Measurements from ENCODE around the gene FUT2. TPM values are rescaled to one million over a fixed set of nuclear protein-coding genes. Genes with fewer than 3 reads are reported as not detected.

The FUT2 gene
- total RNA-seq, 4 donors from 2014 or later = 0.27 to 1.3 TPM; not detected in 2

- DNase-seq = no peak
- H3K9me3 ChIP-seq = no peaks in the 10 kb centered on the region
- 80% methylated on average over 11 to 21 of the region's 21 CpGs for WGBS, 2 donors
- H3K4me1 ChIP-seq = peaks cover 6 to 7% of the 10 kb centered on the region in 2 donors
- intact Hi-C loops (cut with DNase I) = no loop called here
- no peaks in the 10 kb centered on the region for H3K36me3 ChIP-seq
- H3K4me3 ChIP-seq (replicated peaks in 1 of 3) = no peak overlapping the region
- H3K27ac ChIP-seq = no peak overlapping the region
- H3K27me3 ChIP-seq = no peaks in the 10 kb centered on the region
- no peak for TF ChIP-seq CTCF (IDR thresholded peaks at IDR 0.05)
- no peak for TF ChIP-seq POLR2A (IDR thresholded peaks at IDR 0.05)
Measured at GRCh38 chr19:48670699-48671445, 24.9 kb upstream of the FUT2 start.

GRCh38 chr19:48671446-48671995 lies 24.2 kb upstream of the FUT2 start:
- intact Hi-C loops (cut with DNase I) = no loop called here
- 71 to 82% methylated on average over 7 to 8 of the region's 10 CpGs for WGBS, 2 donors

GRCh38 chr19:48672994-48673393 lies 22.8 kb upstream of the FUT2 start, which contains the start of gene NTN5:
Gene NTN5, minus strand, starts transcription at chr19:48673017. Its CDS starts 2,031 bp downstream, at chr19:48670986.
- DNase-seq = no peak
- H3K36me3 ChIP-seq = no peaks in the 10 kb centered on the region
- intact Hi-C loops (cut with DNase I) = no loop called here
- no peaks in the 10 kb centered on the region for H3K27me3 ChIP-seq
- H3K4me1 ChIP-seq = peaks cover 6 to 7% of the 10 kb centered on the region in 2 donors
- no peak within 1 kb of the TSS for H3K4me3 ChIP-seq (replicated peaks in 1 of 3)
- no peaks in the 10 kb centered on the region for H3K9me3 ChIP-seq
- 78 to 80% methylated on average over 1 to 14 of the region's 25 CpGs for WGBS, 2 donors
- TF ChIP-seq POLR2A (IDR thresholded peaks at IDR 0.05) (no peak), CTCF (IDR thresholded peaks at IDR 0.05) (no peak)
- H3K27ac ChIP-seq = no peak within 1 kb of the TSS

More at GRCh38 chr19:48671446-48671995, 24.2 kb upstream of the FUT2 start:
- Histone ChIP-seq H3K4me1 (peaks cover 6 to 7% of the 10 kb centered on the region in 2 donors), H3K36me3 (no peaks in the 10 kb centered on the region), H3K9me3 (no peaks in the 10 kb centered on the region), H3K4me3 (replicated peaks in 1 of 3) (no peak overlapping the region), H3K27ac (no peak overlapping the region), H3K27me3 (no peaks in the 10 kb centered on the region)
- TF ChIP-seq POLR2A (IDR thresholded peaks at IDR 0.05) (no peak), CTCF (IDR thresholded peaks at IDR 0.05) (no peak)
- DNase-seq = no peak

GRCh38 chr19:48673436-48674100 lies 22.2 kb upstream of the FUT2 start:
- Histone ChIP-seq H3K27ac (no peak overlapping the region), H3K36me3 (no peaks in the 10 kb centered on the region), H3K4me3 (replicated peaks in 1 of 3) (no peak overlapping the region), H3K27me3 (no peaks in the 10 kb centered on the region), H3K4me1 (peaks cover 6 to 7% of the 10 kb centered on the region in 2 donors), H3K9me3 (no peaks in the 10 kb centered on the region)
- TF ChIP-seq POLR2A (IDR thresholded peaks at IDR 0.05) = no peak
- TF ChIP-seq CTCF (IDR thresholded peaks at IDR 0.05) = no peak
- no peak for DNase-seq
- intact Hi-C loops (cut with DNase I) = no loop called here
- 77 to 78% methylated on average over 23 to 25 of the region's 25 CpGs for WGBS, 2 donors

Data from thyroid gland (tissue), 4 donors.